ENCODE measurements around the gene PEPD.
"Not testable (repeated sequence)": the region's sequence is repeated elsewhere in the genome, so short reads cannot be mapped to it uniquely, and the experiment has no call there.

Gene PEPD

DNA sequence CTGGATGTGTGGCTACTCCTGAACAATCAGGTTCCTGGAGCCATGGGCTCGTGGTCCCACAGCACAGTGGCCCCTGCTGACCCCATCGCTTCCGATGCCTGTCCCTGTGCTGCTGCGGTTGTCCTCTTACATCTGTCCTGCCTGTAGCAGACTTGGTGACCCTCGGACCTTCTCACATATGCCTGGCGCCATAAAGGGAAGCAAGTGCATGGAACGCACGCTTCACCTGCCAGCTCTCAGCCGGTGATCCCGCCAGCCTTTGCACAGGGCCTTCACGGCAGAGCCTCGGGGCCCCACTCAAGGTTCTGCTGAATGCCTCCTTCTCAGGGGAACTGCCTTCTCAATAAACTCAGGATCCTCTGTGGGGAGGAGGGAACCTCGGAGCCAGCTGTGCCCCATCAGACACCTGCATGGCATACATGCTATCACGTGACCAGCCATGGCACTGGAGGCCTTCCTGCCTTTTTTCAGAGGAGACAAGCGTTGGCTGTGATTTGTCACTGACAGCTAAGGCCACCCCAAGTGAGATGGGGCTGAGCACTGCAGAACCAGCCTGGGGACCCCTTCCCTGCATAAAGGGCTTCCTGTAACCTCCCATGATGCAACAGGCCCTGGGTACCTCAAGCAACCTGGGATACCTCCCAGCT, 24.3 kb downstream of the PEPD start:
- no peak for DNase-seq (ENCODE audit: low read depth)

DNA sequence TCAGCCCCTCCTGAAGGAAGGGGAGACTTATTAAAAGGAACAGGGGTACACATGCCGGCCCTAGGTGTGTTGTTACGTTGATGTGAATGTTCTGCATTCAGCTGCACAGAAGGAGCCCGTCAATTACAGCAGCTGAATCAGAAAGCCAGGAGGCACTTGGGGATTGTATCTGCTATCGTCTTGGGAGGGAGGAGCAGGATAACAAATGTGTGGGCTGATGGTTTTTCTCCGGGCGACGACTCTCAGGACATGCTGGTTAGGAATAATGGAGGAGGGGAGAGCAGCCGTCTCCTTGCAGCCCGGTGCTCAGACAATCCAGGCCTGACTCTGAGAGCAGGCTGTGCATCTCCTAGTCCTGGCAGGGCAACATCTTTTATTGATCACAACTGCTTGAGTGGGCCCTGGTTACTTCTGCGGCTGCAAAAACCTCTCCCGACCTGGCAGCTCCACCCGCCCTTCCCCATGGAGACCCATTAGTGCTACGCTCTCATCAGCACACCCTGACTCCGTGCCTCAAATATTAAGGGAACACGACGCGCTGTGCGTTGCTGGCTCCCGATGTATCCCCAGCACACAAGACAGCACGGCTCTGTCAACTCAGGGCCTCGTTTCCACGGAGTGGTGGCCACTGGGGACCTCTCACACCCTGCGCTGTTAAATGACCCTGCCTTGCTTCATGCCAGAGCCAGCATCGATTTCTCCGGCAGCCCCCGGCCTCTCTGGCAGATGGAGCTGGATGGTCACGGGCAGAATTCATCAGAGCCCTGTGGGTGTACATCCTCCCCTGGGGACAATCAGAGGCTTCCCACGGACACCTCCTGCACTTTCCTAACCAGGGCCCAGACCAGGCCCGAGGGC, 25.3 kb downstream of the PEPD start:
- DNase-seq (ENCODE audit: low read depth), result no peak

DNA sequence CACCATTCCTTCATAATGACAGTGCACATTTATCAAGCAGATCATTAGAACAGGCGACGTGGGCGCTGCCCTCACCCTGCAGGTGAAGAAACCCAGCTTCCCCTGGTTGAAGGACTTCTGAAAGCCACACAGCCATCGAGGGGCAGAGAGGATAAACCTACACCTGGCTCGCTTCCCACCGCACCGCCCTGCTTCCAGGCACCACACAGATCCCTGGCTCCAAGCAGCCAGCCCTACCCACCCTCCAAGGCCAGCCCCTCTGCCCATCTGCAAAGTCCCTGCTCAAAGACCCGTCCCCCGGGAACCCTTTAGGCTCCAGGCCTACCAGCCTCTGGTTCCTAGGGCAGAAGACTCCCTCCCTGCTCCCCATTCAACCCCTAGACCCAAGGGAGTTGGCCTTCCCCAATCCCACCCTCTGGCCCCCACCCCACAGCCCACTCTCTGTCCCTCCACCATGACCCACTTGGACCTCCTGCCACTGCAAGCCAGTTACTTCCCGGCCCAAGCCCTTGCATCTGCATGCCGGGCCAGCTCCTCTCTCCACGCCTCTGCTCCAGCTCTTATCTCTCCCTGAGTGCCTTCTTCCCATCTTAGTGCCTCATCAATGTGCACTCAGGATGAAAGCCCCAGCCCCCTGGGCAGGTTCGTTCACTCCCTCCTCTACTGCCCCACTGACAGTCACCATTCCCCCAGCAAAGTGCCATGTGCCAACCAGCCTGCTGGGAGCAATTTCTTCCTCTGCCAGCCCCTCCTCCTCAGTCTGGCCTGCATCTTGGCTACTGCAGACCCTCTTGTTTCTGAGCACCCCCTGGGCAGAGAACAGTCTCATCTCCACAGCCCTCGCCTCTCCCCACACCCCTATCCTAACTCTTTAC, 28.0 kb downstream of the PEPD start:
- no peak for DNase-seq (ENCODE audit: low read depth)

DNA sequence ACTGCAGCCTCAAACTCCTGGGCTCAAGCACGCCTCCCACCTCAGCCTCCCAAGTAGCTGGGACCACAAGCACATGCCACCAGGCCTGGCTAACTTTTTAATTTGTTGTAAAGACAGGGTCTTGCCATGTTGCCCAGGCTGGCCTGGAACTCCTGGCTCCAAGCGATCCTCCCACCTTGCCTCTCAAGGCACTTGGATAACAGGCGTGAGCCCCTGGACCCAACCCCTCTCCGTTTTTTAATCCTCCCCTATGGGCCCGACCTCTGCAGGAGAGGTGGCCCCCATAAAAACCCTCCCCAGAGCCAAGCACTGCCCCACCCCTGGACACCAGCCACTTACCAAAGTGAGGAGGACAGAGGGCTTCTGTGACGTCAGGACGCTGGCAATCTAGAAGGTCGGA, 28.6 kb downstream of the PEPD start:
- DNase-seq (ENCODE audit: low read depth), result no peak

DNA sequence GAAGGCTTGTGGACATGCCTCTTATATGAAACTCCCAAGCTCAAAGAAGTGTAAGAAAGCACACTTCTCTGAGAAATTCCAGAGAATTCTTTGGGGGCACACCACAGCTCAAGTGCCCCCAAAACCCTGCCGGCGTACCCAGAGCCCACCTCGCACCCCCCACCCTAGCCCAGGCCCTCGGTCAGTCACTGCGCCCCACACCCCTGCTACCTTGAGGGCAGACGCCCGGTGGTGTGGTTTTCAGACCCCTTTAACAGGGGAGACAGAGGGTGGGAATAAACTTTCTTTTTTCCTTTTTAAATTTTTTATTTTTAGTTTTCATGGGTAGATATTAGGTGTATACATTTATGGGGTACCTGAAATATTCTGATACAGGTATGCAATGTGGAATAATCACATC, 29.5 kb downstream of the PEPD start:
- no peak for DNase-seq (ENCODE audit: low read depth)

DNA sequence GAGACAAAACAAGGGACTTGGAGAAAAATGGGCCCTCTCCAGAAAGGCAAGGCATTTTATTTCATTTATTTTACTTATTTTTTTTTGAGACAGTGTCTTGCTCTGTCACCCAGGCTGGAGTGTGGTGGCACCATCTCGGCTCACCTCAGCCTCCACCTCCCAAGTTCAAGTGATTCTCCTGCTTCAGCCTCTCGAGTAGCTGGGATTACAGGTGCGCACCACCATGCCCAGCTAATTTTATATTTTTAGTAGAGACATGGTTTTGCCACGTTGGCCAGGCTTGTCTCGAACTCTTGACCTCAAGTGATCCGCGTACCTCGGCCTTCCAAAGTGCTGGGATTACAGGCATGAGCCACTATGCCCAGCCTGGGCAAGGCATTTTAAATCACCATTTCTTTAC, 31.0 kb downstream of the PEPD start:
- not testable (repeated sequence) for DNase-seq (ENCODE audit: low read depth)

DNA sequence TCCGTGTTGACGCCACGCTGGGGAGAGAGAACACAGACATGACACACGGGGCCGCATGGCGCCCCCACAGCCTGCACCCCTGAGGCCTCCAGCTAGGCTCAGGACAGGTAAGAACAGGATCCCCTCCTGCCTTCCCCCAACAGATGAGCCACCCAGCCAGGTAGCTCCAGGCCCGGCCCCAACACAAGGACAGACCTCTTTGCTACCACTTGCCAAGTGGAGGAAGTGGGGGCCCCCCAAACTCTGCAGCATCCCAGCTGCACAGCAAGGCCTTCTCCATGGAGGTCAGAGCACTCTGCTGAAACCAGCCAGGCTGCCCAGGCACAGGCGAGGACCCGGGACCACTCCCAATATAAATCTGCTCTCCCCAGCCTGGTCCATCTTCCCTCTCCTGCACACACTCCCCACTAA, 31.5 kb downstream of the PEPD start:
- DNase-seq (ENCODE audit: low read depth), result no peak

DNA sequence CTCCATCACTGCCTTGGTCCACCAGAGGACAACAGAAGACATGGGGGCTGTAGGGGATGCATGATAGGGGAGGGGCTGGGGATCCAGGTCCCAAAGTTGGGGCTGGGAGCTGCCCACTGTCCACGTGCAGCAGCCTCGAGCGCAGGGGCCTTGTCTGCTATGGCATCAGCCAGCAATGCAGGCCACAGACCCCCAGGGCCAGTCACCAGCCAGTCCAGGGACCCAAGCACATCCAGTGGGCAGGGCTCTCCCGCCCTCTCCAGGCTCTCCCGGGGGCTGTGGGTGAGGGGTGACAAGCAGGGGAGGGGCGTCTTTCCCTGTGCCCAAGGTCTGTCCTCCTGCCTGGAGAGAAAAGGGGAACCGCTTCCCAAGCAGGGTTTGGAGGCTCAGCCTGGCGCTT, 32.8 kb downstream of the PEPD start:
- no peak for DNase-seq (ENCODE audit: low read depth)

DNA sequence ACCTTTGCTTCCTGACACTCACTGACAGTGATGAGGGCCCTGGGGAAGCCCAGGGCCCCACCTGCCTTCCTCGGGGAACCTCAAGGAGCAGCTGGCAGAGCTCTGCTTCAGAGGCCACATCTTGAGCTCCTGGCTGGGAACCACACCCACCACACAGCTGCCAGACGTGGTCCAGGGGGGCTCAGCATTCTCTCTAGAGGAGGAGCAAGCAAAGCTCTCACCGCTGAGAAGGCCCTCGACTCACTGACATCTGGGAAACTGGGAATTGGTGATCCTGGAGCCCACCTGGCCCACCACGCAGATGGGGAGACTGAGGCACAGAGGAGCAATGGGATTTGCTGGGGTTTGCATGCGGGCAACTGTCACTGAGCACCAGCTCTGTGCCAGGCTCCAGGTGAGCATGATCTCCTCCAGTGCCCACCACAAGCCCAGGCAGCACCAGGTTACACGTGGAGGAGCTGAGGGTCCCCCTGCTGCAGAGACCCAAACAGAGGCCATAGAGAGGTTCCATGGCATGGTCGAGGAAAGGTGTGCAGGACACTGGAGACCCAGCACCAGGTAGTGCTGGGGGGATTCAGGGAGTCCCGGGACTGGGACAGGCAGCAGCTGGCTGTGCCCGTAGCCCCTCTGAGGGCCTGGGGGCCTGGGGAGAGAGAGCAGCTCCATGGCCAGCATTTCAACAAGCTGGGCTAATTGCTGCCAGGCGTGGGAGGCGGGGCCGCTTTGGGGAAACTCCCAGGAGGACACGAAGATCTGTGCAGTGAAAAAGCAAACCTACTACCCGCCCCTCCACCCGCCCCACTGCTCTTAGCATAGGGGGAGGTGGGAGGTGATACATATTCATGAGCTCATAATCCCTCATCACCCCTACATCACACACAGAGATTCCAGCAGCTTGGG, 33.4 kb downstream of the PEPD start:
- DNase-seq (ENCODE audit: low read depth), result no peak

DNA sequence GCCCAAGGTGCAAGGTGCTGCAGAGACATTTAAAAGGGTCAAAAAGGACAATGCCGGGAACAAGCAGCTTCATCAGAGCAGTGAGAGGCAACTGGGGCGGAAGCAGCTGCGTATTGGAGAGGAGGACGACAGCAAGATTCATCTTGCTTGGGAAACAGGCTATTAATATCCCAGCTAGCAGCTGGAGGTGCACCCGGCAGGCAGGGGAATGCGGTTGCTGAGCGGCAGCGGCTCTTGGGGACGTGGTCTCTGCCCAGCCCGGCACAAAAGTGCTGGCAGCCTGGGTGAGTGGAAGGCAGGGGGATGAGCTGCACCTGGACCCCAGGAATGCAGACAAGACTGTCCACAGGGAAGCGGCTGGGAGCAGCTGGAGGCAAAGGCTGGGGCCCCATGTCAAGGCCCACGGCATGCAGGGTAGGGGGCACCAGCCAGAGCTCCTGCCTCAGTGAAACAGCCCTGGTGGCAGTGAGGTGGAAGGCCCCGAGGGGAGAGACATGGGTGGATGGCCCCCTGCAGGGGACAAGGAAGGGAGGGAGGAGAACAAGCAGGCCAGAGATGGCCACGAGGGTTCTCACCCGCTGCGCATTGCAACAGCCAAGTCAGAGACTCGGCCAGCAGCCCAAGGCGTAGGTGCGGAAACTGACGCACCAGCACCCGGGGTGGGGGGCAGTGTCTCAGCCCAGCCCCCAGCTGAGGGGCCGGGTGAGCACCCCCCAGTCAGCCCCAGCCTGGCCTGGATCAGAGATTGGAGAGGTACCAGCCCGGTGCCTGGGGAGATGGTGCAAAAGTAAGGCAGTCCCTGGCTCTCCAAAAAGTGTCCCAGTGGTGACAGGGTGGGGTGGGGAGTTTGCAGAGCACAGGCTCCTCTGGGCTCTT, 34.4 kb downstream of the PEPD start:
- DNase-seq (ENCODE audit: low read depth), result no peak

DNA sequence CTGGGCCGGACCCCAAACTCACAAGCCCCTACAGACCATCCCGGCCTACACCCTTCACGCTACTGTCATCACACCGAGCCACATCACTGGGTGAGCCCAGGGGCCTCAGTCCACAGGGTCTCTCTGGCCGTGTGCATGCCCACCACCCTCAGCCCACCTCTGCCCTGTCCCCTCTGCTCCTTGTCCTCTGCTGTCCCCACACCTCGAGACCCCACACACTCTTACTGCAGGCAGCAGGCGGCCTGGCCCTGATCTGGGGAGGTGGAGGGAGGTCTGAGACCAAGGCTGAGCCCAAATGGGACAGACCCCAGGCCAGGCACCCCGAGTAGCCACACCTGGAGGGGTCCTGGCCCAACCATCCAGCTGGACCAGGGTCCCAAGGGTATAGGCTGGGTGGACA, 35.2 kb downstream of the PEPD start:
- DNase-seq (ENCODE audit: low read depth), result no peak

DNA sequence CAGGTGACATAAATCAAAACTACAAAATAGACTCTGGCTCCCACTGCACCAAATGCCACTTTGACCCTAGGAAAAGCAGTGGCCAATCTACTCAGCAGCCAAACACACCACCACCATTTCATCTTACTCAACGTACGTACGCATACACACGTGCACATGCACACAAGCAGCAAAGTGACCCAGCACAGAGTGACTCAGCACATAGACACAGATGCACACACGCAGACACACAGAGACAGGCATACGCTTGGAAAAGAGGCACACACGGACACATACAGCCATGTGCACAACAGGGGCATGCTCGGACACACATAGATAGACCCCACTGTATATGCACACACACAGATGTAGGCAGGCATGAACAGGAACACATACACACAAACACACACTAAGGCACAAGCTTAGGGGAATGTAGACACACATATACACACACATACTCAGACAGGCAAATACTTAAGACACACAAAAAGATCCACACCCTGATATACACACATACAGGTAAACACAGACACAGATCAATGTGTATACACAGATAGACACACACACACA, 37.3 kb downstream of the PEPD start:
- DNase-seq (ENCODE audit: low read depth), result no peak

DNA sequence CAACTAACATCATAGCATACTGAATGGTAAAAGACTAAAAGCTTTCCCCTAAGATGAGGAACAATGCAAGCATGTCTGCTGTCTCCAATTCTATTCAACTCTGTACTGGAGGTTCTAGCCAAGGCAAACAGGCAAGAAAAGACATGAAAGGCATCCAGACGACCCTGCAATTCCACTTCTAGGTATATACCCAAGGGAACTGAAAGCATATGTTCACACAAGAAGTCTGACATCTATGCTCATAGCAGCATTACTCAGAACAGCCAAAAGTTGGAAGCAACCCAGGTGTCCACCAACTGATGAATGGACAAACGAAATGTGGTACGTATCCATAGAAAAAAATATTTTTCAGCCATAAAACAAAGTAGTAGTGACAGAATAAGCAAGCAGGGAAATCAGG, 39.1 kb downstream of the PEPD start:
- no peak for DNase-seq (ENCODE audit: low read depth)

DNA sequence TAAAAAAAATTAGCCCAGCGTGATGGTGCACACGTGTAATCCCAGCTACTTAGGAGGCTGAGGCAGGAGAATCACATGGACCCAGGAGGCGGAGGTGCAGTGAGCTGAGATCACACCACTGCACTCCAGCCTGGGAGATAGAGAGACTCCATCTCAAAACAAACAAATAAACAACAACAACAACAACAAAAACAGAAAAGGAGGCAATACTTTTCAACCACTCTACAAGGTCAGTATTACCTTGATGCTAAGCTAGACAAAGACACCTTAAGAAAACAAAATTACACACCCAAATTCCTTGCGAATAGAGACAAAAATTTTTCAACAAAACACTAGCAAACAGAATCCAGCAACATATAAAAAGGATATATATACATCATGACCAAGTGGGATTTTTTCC, 39.7 kb downstream of the PEPD start:
- no peak for DNase-seq (ENCODE audit: low read depth)

DNA sequence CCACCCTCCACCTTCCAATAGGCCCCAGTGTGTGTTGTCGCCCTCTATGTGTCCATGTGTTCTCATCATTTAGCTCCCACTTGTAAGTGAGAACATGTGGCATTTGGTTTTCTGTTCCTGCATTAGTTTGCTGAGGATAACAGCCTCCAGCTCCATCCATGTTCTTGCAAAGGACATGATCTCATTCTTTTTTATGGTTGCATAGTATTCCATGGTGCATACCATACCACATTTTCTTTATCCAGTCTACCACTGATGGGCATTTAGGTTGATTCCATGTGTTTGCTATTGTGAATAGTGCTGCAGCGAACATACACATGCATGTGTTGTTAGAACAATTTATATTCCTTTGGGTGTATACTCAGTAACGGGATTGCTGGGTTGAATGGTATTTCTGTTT, 42.0 kb downstream of the PEPD start:
- not testable (repeated sequence) for DNase-seq (ENCODE audit: low read depth)

DNA sequence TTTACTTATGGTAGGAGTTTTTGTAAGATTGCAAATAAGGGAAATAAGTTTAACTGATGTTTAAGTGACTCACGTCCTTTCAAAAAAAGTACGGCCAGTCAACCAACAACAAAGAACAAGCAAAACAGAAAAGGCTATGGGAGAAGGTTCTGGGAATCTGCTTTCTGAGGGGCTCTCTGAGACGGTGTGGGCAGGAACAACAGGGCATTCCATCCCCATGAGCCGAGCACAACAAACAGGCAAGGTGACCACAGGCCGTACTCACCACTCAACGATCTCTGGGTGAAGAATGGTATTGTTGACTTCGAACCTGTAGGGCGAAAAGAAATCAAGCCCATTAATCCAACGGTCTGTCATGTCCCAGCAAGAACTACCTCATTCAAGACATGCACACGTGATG, 43.8 kb downstream of the PEPD start:
- DNase-seq (ENCODE audit: low read depth), result no peak

DNA sequence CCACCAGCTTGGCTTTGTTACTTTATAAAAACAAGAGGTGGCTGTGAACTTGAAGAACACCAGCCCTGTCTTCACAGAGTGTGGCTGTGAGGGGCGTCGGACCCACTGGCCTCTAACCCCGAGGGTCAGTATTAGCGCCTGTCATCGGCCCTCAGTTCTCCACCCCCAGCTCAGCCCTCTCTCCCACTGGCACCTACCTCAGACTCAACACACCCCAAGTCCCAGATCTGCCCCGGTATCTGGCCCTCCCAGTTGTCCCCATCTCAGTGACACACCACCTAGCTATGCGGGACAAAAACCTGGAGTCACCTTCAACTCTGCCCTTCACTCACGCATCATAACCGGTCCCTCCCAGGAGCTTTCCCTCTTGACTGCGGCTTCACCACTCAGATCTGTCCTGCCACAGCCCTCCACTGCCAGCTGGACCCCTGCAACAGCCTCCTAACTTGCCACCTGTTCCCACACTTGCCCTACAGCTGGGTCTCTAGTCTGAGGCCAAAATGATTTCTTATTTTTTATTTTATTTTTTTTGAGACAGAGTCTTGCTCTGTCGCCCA, 45.4 kb downstream of the PEPD start:
- DNase-seq (ENCODE audit: low read depth), result no peak

DNA sequence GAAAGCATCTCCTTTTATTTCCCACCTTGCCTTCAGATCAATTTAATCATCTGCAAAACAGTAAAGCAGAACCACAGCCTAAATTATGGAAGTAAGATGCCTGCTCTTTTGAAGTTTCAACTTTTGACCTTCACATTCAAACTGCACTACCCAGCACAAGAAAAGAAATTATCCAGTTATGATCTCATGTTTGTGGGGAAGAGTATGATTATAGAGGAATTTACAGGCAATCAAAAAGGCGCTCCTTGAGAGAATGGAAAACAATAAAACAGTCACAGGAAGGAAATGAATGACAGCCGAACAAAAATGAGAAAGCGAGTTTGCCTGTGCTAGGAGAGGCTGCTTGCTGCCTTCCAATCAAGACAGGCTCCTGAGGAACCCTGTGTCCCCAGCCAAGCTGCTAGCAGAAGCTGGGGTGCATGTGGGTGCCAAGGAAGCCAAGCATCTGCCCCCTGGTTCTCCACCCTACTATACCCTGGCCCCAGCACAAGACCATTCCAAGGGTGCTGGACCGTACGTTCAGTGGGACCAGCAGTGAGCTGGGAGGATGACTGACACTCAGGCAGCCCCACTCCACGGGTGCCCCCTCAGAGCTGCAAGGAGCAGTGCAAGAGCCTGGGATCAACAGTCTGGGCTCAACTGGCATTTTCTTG, 47.8 kb downstream of the PEPD start:
- DNase-seq (ENCODE audit: low read depth), result no peak
